NOMO-1 treated with dmso at 0.1 percent for 144 hours (cell line): ENCODE data around the gene SV2C.
"Not testable (repeated sequence)": the region's sequence is repeated elsewhere in the genome, so short reads cannot be mapped to it uniquely, and the experiment has no call there.

Source experiments
- DNase-seq: peaks from one replicate; lab custom pipeline; 2025; ENCODE audit not compliant: unreplicated experiment; lab: John Stamatoyannopoulos, UW

Gene SV2C

GRCh38 chr5:76334574-76334973, 251.4 kb downstream of the SV2C start:
- DNase-seq: no peak

GRCh38 chr5:76335451-76335850, 252.3 kb downstream of the SV2C start:
- not testable (repeated sequence) for DNase-seq

GRCh38 chr5:76336253-76336809, 253.1 kb downstream of the SV2C start:
- not testable (repeated sequence) for DNase-seq

- no peak for DNase-seq
Observed at GRCh38 chr5:76337953-76338451, 254.8 kb downstream of the SV2C start.

- DNase-seq: no peak
Observed at GRCh38 chr5:76339919-76340318, 256.7 kb downstream of the SV2C start.

GRCh38 chr5:76341651-76342334, 258.6 kb downstream of the SV2C start:
- DNase-seq: peak; percentile 21

- DNase-seq: no peak
Observed at GRCh38 chr5:76342474-76342873, 259.3 kb downstream of the SV2C start.

GRCh38 chr5:76345582-76345981, 262.4 kb downstream of the SV2C start:
- DNase-seq: no peak

- DNase-seq: no peak
Observed at GRCh38 chr5:76351176-76351575, 268.0 kb downstream of the SV2C start.

GRCh38 chr5:76351577-76351976, 268.4 kb downstream of the SV2C start:
- no peak for DNase-seq

- DNase-seq: no peak
Observed at GRCh38 chr5:76356887-76357286, 273.7 kb downstream of the SV2C start.

- no peak for DNase-seq
Observed at GRCh38 chr5:76363352-76364225, 280.4 kb downstream of the SV2C start.

- DNase-seq: no peak
Observed at GRCh38 chr5:76364226-76364589, 281.0 kb downstream of the SV2C start.

GRCh38 chr5:76365561-76365960, 282.4 kb downstream of the SV2C start:
- DNase-seq: no peak

- no peak for DNase-seq
Observed at GRCh38 chr5:76366596-76366995, 283.4 kb downstream of the SV2C start.

GRCh38 chr5:76367623-76368371, 284.6 kb downstream of the SV2C start:
- no peak for DNase-seq

- no peak for DNase-seq
Observed at GRCh38 chr5:76368941-76369340, 285.8 kb downstream of the SV2C start.

- not testable (repeated sequence) for DNase-seq
Observed at GRCh38 chr5:76369668-76370067, 286.5 kb downstream of the SV2C start.

GRCh38 chr5:76371960-76372322, 288.8 kb downstream of the SV2C start:
- no peak for DNase-seq

- DNase-seq: no peak
Observed at GRCh38 chr5:76372323-76373054, 289.3 kb downstream of the SV2C start.
